Measurements from ENCODE around the gene ERLIN1. TPM values are rescaled to one million over a fixed set of nuclear protein-coding genes. Genes with fewer than 3 reads are reported as not detected.

ERLIN1 gene
- total RNA-seq, 1 experiment from 2014 or later, result 54.9 TPM

DNA sequence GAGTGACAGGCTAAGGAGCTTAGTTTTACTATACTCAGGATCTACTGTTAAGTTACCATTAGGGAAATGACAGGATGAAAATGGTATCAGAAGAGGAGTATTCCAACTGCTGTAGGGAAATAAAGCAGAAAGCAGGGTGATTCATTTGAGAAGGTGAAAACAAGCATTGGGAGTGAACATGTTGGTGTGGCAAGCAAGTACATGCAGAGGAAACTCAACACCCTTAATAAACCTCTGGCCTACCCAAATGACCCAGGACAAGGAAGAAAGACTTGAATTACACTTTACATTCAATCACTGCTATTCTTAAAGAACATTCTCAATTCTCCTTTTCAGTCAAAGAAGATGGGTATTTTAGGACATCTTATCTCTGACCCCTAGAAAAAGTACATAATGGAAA, 28.7 kb downstream of the ERLIN1 start:
- peaks cover 3% of the 10 kb centered on the region for H3K9me3 ChIP-seq (ENCODE audit: low read depth, low read length, poor library complexity, severe bottlenecking)
- no peak overlapping the region for H3K4me3 ChIP-seq (ENCODE audit: low read depth, low read length, poor library complexity, severe bottlenecking)
- BruUV-seq (replicated peaks), result no TSS peak
- CTCF ChIA-PET, result no interaction called here
- no peak overlapping the region for H3K27ac ChIP-seq (ENCODE audit: low read depth, low read length, poor library complexity, severe bottlenecking)
- H3K36me3 ChIP-seq (ENCODE audit: insufficient read depth, low read length, poor library complexity, severe bottlenecking), result peaks cover 75% of the 10 kb centered on the region
- no peaks in the 10 kb centered on the region for H3K27me3 ChIP-seq (replicated peaks; ENCODE audit: insufficient read depth, low read depth, low read length, poor library complexity)
- intact Hi-C loops (cut with micrococcal nuclease; ENCODE audit: unreplicated experiment), result no loop called here
- no peaks in the 10 kb centered on the region for H3K4me1 ChIP-seq (ENCODE audit: insufficient read depth, low read length, poor library complexity, severe bottlenecking)
- no peak for TF ChIP-seq EZH2 (IDR thresholded peaks at IDR 0.05; ENCODE audit: borderline replicate concordance, low read depth, low read length, poor library complexity, severe bottlenecking)
- TF ChIP-seq, protein P1, sequence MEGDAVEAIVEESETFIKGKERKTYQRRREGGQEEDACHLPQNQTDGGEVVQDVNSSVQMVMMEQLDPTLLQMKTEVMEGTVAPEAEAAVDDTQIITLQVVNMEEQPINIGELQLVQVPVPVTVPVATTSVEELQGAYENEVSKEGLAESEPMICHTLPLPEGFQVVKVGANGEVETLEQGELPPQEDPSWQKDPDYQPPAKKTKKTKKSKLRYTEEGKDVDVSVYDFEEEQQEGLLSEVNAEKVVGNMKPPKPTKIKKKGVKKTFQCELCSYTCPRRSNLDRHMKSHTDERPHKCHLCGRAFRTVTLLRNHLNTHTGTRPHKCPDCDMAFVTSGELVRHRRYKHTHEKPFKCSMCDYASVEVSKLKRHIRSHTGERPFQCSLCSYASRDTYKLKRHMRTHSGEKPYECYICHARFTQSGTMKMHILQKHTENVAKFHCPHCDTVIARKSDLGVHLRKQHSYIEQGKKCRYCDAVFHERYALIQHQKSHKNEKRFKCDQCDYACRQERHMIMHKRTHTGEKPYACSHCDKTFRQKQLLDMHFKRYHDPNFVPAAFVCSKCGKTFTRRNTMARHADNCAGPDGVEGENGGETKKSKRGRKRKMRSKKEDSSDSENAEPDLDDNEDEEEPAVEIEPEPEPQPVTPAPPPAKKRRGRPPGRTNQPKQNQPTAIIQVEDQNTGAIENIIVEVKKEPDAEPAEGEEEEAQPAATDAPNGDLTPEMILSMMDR (conservative IDR thresholded peaks at IDR 0.05; ENCODE audit: low read depth, low read length), result no peak
- POLR2A ChIA-PET (ENCODE audit: low non-redundant PET), result no interaction called here
- DNase-seq (ENCODE audit: low spot score), result no peak

DNA sequence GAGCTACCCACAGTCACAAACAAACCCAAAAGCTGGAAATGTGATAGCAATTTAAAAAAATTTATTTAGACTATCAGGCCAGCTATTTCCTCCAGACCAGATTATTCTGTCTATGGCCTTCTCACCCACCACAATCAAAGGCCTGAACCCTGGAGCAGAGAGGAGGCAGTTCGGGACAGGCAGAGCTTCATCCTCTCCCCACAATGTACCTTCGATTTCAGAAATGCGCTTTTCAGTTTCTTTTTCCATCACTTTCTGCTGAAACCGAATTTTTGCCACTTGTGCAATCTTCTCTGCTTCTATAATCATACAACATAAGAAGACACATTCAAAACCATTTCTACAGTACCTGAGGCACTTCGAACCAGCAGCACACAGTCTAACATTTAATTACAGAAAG, 29.9 kb downstream of the ERLIN1 start:
- CTCF ChIA-PET, result no interaction called here
- DNase-seq (ENCODE audit: low spot score), result no peak
- POLR2A ChIA-PET (ENCODE audit: low non-redundant PET), result no interaction called here
- Histone ChIP-seq H3K36me3 (ENCODE audit: insufficient read depth, low read length, poor library complexity, severe bottlenecking) (peaks cover 82% of the 10 kb centered on the region), H3K4me3 (ENCODE audit: low read depth, low read length, poor library complexity, severe bottlenecking) (no peak overlapping the region), H3K27me3 (replicated peaks; ENCODE audit: insufficient read depth, low read depth, low read length, poor library complexity) (no peaks in the 10 kb centered on the region), H3K4me1 (ENCODE audit: insufficient read depth, low read length, poor library complexity, severe bottlenecking) (no peaks in the 10 kb centered on the region), H3K9me3 (ENCODE audit: low read depth, low read length, poor library complexity, severe bottlenecking) (peaks cover 3% of the 10 kb centered on the region), H3K27ac (ENCODE audit: low read depth, low read length, poor library complexity, severe bottlenecking) (no peak overlapping the region)
- TF ChIP-seq, protein P1 (conservative IDR thresholded peaks at IDR 0.05; ENCODE audit: low read depth, low read length), result no peak
- TF ChIP-seq EZH2 (IDR thresholded peaks at IDR 0.05; ENCODE audit: borderline replicate concordance, low read depth, low read length, poor library complexity, severe bottlenecking), result no peak
- BruUV-seq (replicated peaks), result no TSS peak
- intact Hi-C loops (cut with micrococcal nuclease; ENCODE audit: unreplicated experiment), result no loop called here

DNA sequence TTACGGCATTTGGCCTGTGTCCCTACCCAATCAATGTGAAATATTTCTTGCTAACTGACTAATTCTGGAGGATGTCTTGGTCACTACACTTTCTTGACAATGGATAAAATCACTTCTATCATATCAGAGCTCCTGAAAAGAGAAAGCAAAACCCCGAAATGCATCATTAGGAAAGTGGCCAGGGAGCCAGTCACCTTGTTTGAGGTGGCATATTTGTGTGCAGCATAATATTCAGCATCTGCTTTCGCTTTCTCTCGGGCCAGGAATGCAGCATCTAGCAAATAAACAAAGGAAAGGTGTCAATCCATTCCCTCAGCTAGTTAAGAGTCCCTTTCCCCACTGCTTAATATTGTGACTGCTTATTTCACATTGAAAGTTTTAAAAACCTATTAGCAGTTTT, 31.2 kb downstream of the ERLIN1 start:
- TF ChIP-seq, protein P1 (conservative IDR thresholded peaks at IDR 0.05; ENCODE audit: low read depth, low read length), result no peak
- TF ChIP-seq EZH2 (IDR thresholded peaks at IDR 0.05; ENCODE audit: borderline replicate concordance, low read depth, low read length, poor library complexity, severe bottlenecking), result no peak
- ChIA-PET CTCF (no interaction called here), POLR2A (ENCODE audit: low non-redundant PET) (no interaction called here)
- intact Hi-C loops (cut with micrococcal nuclease; ENCODE audit: unreplicated experiment), result no loop called here
- no TSS peak for BruUV-seq (replicated peaks)
- H3K36me3 ChIP-seq (ENCODE audit: insufficient read depth, low read length, poor library complexity, severe bottlenecking), result peaks cover 88% of the 10 kb centered on the region
- H3K4me3 ChIP-seq (ENCODE audit: low read depth, low read length, poor library complexity, severe bottlenecking), result no peak overlapping the region
- no peak for DNase-seq (ENCODE audit: low spot score)
- H3K27ac ChIP-seq (ENCODE audit: low read depth, low read length, poor library complexity, severe bottlenecking), result no peak overlapping the region
- H3K9me3 ChIP-seq (ENCODE audit: low read depth, low read length, poor library complexity, severe bottlenecking), result peaks cover 3% of the 10 kb centered on the region
- H3K4me1 ChIP-seq (ENCODE audit: insufficient read depth, low read length, poor library complexity, severe bottlenecking), result no peaks in the 10 kb centered on the region
- no peaks in the 10 kb centered on the region for H3K27me3 ChIP-seq (replicated peaks; ENCODE audit: insufficient read depth, low read depth, low read length, poor library complexity)
